Fibroblast of the conjunctiva (primary cell): Measurements from ENCODE around the gene KPNA1.
"Not testable (repeated sequence)": the region's sequence is repeated elsewhere in the genome, so short reads cannot be mapped to it uniquely, and the experiment has no call there.

Experiments used
- DNase-seq: peaks from one replicate; pipeline ENCODE4 v3.0.0-alpha.2; 2010; ENCODE audit warnings: low read depth

Gene KPNA1

GRCh38 chr3:122475316-122475715 is 39.4 kb downstream of the KPNA1 start:
- DNase-seq: no peak

GRCh38 chr3:122469659-122470058 is 45.1 kb downstream of the KPNA1 start:
- no peak for DNase-seq

GRCh38 chr3:122468896-122469533 is 45.7 kb downstream of the KPNA1 start:
- no peak for DNase-seq

- DNase-seq: no peak
These were observed 48.0 kb downstream of the KPNA1 start for GRCh38 chr3:122466701-122467240.

GRCh38 chr3:122464659-122465058 is 50.1 kb downstream of the KPNA1 start:
- no peak for DNase-seq

GRCh38 chr3:122462406-122462805 is 52.3 kb downstream of the KPNA1 start:
- DNase-seq: no peak

- DNase-seq: no peak
These were observed 52.9 kb downstream of the KPNA1 start for GRCh38 chr3:122461806-122462205.

- peak; percentile 53 for DNase-seq
These were observed 55.7 kb downstream of the KPNA1 start for GRCh38 chr3:122458992-122459391.

- DNase-seq: no peak
These were observed 57.0 kb downstream of the KPNA1 start for GRCh38 chr3:122457706-122458105.

GRCh38 chr3:122456074-122456473 is 58.7 kb downstream of the KPNA1 start:
- DNase-seq: no peak

- DNase-seq: no peak
These were observed 63.4 kb downstream of the KPNA1 start for GRCh38 chr3:122451371-122451770.

GRCh38 chr3:122448218-122448617 is 66.5 kb downstream of the KPNA1 start:
- DNase-seq: not testable (repeated sequence)

- DNase-seq: not testable (repeated sequence)
These were observed 70.2 kb downstream of the KPNA1 start for GRCh38 chr3:122444491-122444887.

- not testable (repeated sequence) for DNase-seq
These were observed 70.8 kb downstream of the KPNA1 start for GRCh38 chr3:122443762-122444490.

- no peak for DNase-seq
These were observed 71.6 kb downstream of the KPNA1 start for GRCh38 chr3:122443090-122443489.

- DNase-seq: no peak
These were observed 78.8 kb downstream of the KPNA1 start for GRCh38 chr3:122435950-122436349.

- no peak for DNase-seq
These were observed 84.4 kb downstream of the KPNA1 start for GRCh38 chr3:122430371-122430770.

GRCh38 chr3:122427857-122428471 is 86.8 kb downstream of the KPNA1 start:
- DNase-seq: no peak

- DNase-seq: no peak
These were observed 92.9 kb downstream of the KPNA1 start for GRCh38 chr3:122421836-122422235.

GRCh38 chr3:122421101-122421500 is 93.6 kb downstream of the KPNA1 start:
- DNase-seq: no peak

- DNase-seq: no peak
These were observed 97.8 kb downstream of the KPNA1 start for GRCh38 chr3:122416966-122417365.

- DNase-seq: peak; percentile 95
These were observed 98.7 kb downstream of the KPNA1 start, which contains the start of gene WDR5B for GRCh38 chr3:122415762-122416654. WDR5B (minus strand) TSS chr3:122416062; CDS start chr3:122415528, 534 bp downstream.
